Hematopoietic multipotent progenitor cell treated with erythropoietin and hydrocortisone succinate and interleukin-3 and kit ligand, for 6 days (in vitro differentiated cells): ENCODE results near the gene IRGQ.
A peak's percentile ranks its signal among the peaks of the same experiment; 100 is the strongest.
"Not testable (repeated sequence)": the region's sequence is repeated elsewhere in the genome, so short reads cannot be mapped to it uniquely, and the experiment has no call there.

Experiments used
- DNase-seq: peaks from one replicate; pipeline ENCODE4 v3.0.0-alpha.2; 2015

IRGQ gene

DNA sequence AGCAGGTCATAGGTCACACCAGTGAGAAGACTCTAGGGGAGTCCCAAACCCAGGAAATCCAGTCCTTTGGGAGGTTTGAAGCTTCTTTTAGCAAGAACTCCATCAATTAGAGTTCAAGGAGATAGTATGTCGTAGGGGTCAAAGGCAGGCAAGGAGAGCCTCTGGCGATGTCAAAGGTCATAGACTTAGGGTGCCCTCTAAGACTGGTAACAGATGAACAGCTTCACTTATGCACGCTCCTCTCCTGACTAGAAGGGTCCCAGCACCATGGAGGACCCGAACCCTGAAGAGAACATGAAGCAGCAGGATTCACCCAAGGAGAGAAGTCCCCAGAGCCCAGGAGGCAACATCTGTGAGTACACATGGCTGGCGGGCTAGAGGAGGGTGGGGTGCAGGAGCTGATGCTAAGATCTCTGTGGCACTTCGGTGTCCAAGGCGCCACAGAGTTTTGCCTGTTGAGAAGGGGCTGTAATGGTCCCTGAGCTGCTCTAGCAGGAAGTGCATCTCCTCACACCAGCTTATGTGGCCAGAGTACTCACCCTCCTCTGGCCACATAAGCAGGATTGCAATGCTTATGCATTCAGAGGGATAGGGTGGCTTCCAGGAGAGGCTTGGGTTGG, 1.0 kb upstream of the IRGQ start:
- DNase-seq, result peak; percentile 37

GRCh38 chr19:43595605-43595998, 332 bp downstream of the IRGQ start:
- peak; percentile 23 for DNase-seq

DNA sequence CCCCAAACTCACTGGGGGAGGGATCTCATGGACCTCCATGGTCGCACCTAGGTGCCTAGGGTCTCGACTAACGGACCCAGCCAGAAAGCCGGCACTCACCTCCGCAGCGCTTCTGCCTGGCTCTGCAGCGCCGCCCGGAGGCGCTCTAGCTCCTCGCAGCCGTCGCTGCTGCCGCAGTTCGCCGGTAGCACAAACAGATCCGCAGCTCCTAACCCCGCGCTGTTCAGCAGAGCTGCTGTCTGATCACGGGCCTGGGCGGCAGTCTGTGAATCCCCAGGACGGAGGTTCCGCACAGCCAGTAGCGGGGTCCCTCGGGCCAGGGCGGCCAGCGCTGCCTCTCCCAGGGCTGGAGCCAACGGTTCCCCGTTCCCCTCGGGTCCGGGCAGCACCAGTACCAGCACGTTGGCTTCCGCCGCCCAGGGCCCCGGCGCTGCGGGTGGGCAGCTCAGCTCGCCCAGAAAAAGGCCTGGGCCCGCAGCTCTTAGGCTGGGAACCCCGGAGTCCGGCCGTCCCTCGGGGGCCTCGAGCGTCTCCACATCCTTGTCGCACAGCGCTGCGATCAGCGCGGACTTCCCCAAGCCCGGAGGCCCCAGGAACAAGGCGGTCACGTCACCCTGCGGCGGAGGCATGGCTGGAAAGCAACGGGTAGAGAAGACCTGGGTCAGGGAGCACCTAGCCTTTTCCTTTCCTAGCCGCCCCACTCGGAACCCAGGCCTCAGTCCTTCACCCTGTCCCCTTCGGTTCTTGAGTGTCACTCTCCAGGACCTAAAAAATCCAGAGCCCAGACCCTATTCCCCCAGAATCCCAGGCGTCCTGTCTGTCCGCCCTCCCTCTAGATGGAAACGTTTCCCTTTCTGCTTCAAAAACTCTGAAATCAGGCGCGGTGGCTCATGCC, 977 bp downstream of the IRGQ start:
- DNase-seq, result peak; percentile 89

GRCh38 chr19:43594081-43594697, 1.7 kb downstream of the IRGQ start:
- no peak for DNase-seq

GRCh38 chr19:43592800-43593350, 3.1 kb downstream of the IRGQ start:
- no peak for DNase-seq

- DNase-seq, result no peak
Observed at GRCh38 chr19:43591904-43592772, 3.8 kb downstream of the IRGQ start.

GRCh38 chr19:43589678-43590077, 6.3 kb downstream of the IRGQ start:
- no peak for DNase-seq

GRCh38 chr19:43589277-43589676, 6.7 kb downstream of the IRGQ start:
- DNase-seq, result no peak

DNA sequence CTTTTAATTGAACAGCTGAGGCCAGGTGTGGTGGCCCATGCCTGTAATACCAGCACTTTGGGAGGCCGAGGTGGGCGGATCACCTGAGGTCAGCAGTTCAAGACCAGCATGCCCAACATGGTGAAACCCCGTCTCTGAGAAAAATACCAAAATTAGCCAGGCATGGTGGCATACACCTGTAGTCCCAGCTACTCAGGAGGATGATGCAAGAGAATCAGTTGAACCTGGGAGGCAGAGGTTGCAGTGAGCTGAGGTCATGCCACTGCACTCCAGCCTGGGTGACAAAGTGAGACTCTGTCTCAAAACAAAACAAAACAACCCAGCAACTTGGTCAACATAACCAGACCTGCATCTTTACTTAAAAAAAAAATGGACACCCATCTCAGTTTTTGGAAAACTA, 8.9 kb downstream of the IRGQ start:
- DNase-seq, result not testable (repeated sequence)

DNA sequence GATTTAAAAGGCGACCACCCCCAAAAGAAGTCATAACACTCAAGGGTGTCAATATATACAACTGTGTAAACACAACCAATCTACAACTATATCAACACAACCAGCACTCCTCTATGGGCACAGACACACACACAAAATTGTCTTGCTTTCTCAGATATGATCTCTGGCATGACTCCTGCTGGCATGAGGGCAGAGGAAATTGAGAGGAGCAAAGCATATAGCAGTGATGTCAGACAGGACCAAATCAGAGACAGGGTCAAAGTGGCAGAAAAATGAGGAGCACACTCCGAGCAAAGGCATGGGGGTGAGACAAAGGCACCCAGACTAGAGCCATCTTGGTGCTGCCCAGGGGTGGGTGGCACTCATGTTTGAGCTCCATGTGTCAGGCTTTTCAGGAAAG, 9.6 kb downstream of the IRGQ start:
- no peak for DNase-seq

GRCh38 chr19:43584484-43584883, 11.4 kb downstream of the IRGQ start:
- DNase-seq, result no peak

- no peak for DNase-seq
Observed at GRCh38 chr19:43582495-43582894, 13.4 kb downstream of the IRGQ start.

DNA sequence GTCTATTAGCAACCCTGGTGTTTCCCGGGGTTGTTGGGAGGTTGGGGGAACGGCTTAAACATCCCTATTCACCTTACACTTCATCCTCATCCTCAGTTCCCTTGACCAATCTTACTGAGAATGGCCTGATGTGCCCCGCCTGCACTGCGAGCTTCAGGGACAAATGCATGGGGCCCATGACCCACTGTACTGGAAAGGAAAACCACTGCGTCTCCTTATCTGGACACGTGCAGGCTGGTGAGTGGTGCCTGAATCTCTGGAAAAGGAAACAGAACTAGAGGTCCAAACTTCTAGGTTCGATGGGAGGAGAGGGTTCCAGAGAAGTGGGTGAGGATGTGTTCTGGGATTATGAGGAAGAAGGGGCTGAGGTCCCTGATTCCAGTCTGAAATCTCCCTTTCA, 14.5 kb downstream of the IRGQ start:
- DNase-seq, result peak; percentile 60

DNA sequence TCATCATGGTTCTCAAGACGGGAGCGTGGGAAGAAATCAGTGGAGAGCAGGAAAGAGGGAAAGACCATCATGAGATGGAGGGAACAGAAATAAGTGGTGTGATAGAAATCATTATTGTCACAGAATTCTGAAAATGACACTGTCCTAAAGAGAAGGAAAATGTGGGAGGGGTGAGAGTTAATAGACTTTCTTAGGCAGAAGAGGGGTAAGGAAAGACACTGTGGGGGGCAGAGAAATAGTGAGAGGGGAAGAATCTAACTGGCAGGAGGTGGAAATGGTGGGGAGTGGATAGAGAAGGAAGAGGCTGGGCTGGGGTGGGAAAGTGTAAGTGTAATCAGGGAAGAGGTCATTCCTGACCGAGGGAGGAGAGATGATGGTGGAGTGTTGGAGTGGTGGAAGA, 17.1 kb downstream of the IRGQ start:
- DNase-seq, result no peak

DNA sequence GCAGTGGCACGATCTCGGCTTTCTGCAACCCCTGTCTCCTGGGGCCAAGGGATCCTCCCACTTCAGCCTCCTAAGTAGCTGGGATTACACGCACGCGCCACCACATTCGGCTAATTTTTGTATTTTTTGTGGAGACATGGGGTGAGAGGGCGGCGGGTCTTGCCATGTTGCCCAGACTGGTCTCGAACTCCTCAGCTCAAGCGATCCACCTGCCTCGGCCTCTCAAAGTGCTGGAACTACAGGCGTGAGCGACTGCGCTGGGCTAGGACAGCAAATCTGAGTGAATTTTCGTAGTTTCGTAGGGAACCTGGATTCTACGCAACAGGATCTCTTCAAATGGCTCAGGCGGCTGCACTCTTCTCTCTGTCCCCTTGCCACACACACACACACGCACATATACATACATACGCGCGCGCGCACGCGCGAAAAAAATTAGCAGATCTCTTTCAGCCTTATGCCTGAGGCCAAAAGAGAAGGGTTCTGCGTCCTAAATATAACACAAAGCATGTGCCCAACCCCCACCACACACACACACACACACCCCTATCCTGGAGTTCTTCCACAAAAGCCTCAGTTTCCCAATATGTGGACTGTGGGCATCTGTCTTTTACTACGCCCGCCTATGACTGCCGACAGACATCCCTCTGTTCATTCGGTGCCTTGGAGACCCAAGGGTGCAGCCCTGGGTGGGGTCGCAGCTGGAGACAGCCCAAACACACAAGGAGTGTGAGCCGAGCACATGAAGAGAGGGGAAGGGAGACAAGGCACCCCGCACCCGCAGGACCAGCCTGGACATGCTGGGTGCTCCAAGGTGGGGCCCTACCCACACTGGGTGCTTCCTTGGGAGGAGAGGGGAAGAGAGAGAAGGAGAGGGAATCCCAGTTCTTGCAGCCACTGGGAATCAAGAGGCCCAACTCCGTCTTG, 19.7 kb downstream of the IRGQ start:
- DNase-seq, result no peak

DNA sequence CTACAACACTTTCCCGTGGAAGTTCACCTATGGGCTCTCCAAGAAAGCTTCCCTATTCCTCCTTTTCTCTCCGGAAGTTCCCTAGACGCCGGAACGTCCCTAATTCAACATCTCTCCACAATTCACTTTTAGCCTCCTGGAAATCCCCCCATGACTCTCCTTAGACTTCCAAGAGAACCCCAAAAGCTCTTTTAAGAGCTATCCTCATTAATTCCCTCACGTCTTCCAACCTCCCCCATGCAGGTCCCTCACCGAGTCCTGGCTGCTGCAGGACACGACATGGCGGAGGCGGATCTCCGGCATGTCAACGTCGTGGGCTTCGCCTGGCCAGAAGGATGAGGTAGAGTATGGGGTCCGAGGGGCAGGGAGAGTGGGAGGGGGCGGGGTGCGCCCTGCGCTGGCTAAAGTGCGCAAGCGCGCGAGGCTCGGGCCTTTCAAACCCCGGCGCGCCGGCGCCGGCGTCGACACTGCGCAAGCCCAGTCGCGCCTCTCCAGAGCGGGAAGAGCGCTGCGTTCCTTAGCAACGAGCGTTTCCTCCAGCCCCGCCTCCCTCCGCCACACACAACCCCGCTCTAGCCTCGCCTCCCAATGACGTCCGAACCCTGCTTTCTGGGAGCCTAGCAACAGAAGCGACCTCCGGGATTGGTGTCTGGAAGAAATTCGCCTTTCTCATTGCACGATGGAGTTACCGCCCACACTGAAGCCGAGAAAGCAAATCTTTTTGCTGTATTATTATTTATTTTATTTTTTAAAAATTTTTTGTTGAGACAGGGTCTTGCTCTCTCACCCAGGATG, 20.6 kb downstream of the IRGQ start, which contains the start of the genes PINLYP and XRCC1:
Gene PINLYP, plus strand, starts transcription at position 646 of the 795 bp plus-strand sequence. CDS start 1,391 bp downstream, outside the sequence.
Gene XRCC1, minus strand, starts transcription at position 372 of the 795 bp plus-strand sequence. Its CDS starts 69 bp downstream, at position 303.
- DNase-seq, result peak; percentile 100

GRCh38 chr19:43574424-43575155, 21.3 kb downstream of the IRGQ start:
- no peak for DNase-seq

GRCh38 chr19:43572171-43572588, 23.8 kb downstream of the IRGQ start:
- DNase-seq, result no peak

GRCh38 chr19:43570174-43570791, 25.7 kb downstream of the IRGQ start:
- DNase-seq, result no peak
